Mesendoderm (in vitro differentiated cells): Measurements from ENCODE around the gene TBC1D1.

Experiments
- DNase-seq: peaks from one replicate; pipeline ENCODE4 v3.0.0; 2013
- H2AK5ac ChIP-seq: 2 replicates; pipeline ENCODE4 v1.6.1; 2013; ENCODE audit warnings: low read length, inconsistent platforms
- H2BK120ac ChIP-seq: 2 replicates; pipeline ENCODE4 v1.6.1; 2013; ENCODE audit warnings: low read depth, mild to moderate bottlenecking, low read length, moderate library complexity, mixed read lengths
- H2BK15ac ChIP-seq: replicated peaks from 2 replicates; pipeline ENCODE4 v1.6.1; 2013; ENCODE audit warnings: low read depth, mild to moderate bottlenecking, moderate library complexity
- H2BK5ac ChIP-seq: 2 replicates; pipeline ENCODE4 v1.6.1; 2013; ENCODE audit warnings: low read length, inconsistent platforms
- H3K18ac ChIP-seq: 2 replicates; pipeline ENCODE4 v1.6.1; 2013; ENCODE audit warnings: mild to moderate bottlenecking, low read length, mixed read lengths
- H3K23ac ChIP-seq: one replicate; pipeline ENCODE4 v1.6.1; 2013; ENCODE audit warnings: low read length
- H3K27ac ChIP-seq: 2 replicates; pipeline ENCODE4 v1.5.1; 2013; ENCODE audit warnings: low read depth, mild to moderate bottlenecking, inconsistent platforms, low read length, moderate library complexity
- H3K27me3 ChIP-seq: 2 replicates; pipeline ENCODE4 v1.6.1; 2013; ENCODE audit warnings: low read length, control low read depth, mild to moderate bottlenecking, inconsistent platforms; ENCODE audit not compliant: insufficient read depth, poor library complexity
- H3K36me3 ChIP-seq: 2 replicates; pipeline ENCODE4 v1.6.1; 2013; ENCODE audit warnings: low read length, inconsistent platforms; ENCODE audit not compliant: control insufficient read depth, insufficient read depth
- H3K4ac ChIP-seq: one replicate; pipeline ENCODE4 v1.6.1; 2013; ENCODE audit warnings: low read depth, mild to moderate bottlenecking, low read length, moderate library complexity
- H3K4me1 ChIP-seq: 2 replicates; pipeline ENCODE4 v1.6.1; 2013; ENCODE audit warnings: low read depth, low read length, inconsistent platforms; ENCODE audit not compliant: control insufficient read depth
- H3K4me2 ChIP-seq: 2 replicates; pipeline ENCODE4 v1.6.1; 2013; ENCODE audit warnings: low read length
- H3K4me3 ChIP-seq: 2 replicates; pipeline ENCODE4 v1.5.1; 2013; ENCODE audit warnings: mild to moderate bottlenecking, low read length
- H3K56ac ChIP-seq: one replicate; pipeline ENCODE4 v1.6.1; 2013; ENCODE audit warnings: low read length
- H3K79me1 ChIP-seq: 2 replicates; pipeline ENCODE4 v1.6.1; 2013; ENCODE audit warnings: low read length, inconsistent platforms
- H3K79me2 ChIP-seq: 2 replicates; pipeline ENCODE4 v1.6.1; 2013; ENCODE audit warnings: mild to moderate bottlenecking, low read length; ENCODE audit not compliant: control insufficient read depth, insufficient read depth
- H3K9ac ChIP-seq: 2 replicates; pipeline ENCODE4 v1.6.1; 2013; ENCODE audit warnings: low read length, inconsistent platforms
- H4K5ac ChIP-seq: one replicate; pipeline ENCODE4 v1.6.1; 2013; ENCODE audit warnings: low read length
- H4K8ac ChIP-seq: one replicate; pipeline ENCODE4 v1.6.1; 2013; ENCODE audit warnings: low read depth, mild to moderate bottlenecking, control low read depth, low read length, moderate library complexity
- WGBS: extraction: QIAGEN DNeasy Blood & Tissue Kit; methylation state at CpG from one replicate; pipeline ENCODE4 v1.1.7; 2013; ENCODE audit warnings: low lambda C conversion rate, missing lambda C conversion rate; ENCODE audit not compliant: insufficient coverage; ENCODE audit errors: extremely low coverage; 5-methylcytosine and 5-hydroxymethylcytosine counted together

The TBC1D1 gene

GRCh38 chr4:38094419-38094818, 203.5 kb downstream of the TBC1D1 start:
- Histone ChIP-seq H3K4me2 (no peak overlapping the region), H3K4ac (no peak overlapping the region), H3K27me3 (no peaks in the 10 kb centered on the region), H3K79me1 (no peaks in the 10 kb centered on the region), H2BK120ac (no peak overlapping the region), H2BK15ac (no peak overlapping the region), H3K23ac (no peak overlapping the region), H3K79me2 (no peaks in the 10 kb centered on the region), H2BK5ac (no peak overlapping the region), H3K4me3 (no peak overlapping the region), H4K5ac (no peak overlapping the region), H3K36me3 (peaks cover 3% of the 10 kb centered on the region), H2AK5ac (no peak overlapping the region), H4K8ac (no peak overlapping the region), H3K18ac (no peak overlapping the region), H3K56ac (no peak overlapping the region), H3K4me1 (no peaks in the 10 kb centered on the region), H3K27ac (no peak overlapping the region), H3K9ac (no peak overlapping the region)
- WGBS, result no CpG with 5 or more reads among the region's 7 CpGs
- peak; percentile 92 for DNase-seq

- Histone ChIP-seq H3K27ac (no peak overlapping the region), H2BK5ac (no peak overlapping the region), H3K56ac (no peak overlapping the region), H2AK5ac (no peak overlapping the region), H3K79me1 (no peaks in the 10 kb centered on the region), H3K79me2 (no peaks in the 10 kb centered on the region), H3K23ac (no peak overlapping the region), H4K5ac (no peak overlapping the region), H3K4me3 (no peak overlapping the region), H3K9ac (no peak overlapping the region), H3K4me2 (no peak overlapping the region), H3K4ac (no peak overlapping the region), H4K8ac (no peak overlapping the region), H3K36me3 (no peaks in the 10 kb centered on the region), H2BK15ac (no peak overlapping the region), H2BK120ac (no peak overlapping the region), H3K4me1 (no peaks in the 10 kb centered on the region), H3K27me3 (no peaks in the 10 kb centered on the region), H3K18ac (no peak overlapping the region)
- no peak for DNase-seq
- WGBS, result no CpG with 5 or more reads among the region's 8 CpGs
These were observed 204.8 kb downstream of the TBC1D1 start for GRCh38 chr4:38095691-38096090.

DNA sequence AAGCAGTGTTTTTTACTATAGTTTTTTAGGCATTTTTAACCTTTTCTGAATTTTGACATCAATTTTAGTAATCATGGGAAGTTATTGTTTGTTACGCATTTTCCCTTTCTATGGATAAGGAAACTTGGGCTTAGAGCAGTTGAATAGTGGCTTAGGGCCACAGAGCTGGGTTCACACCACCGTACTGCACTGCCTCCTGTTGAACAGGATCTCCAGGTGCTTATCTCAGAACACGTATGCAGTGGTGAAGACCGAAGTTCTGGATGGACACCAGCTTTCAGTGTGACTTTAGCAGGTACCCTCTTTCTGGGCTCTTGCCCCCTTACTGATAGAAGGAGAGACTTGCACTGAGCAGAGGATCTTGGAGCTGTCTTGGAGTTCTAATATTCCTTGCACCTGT, 206.9 kb downstream of the TBC1D1 start:
- Histone ChIP-seq H3K4ac (no peak overlapping the region), H3K56ac (no peak overlapping the region), H3K18ac (no peak overlapping the region), H3K4me1 (no peaks in the 10 kb centered on the region), H2BK120ac (no peak overlapping the region), H3K79me1 (no peaks in the 10 kb centered on the region), H3K27ac (no peak overlapping the region), H3K4me2 (no peak overlapping the region), H3K36me3 (no peaks in the 10 kb centered on the region), H2AK5ac (no peak overlapping the region), H3K9ac (no peak overlapping the region), H2BK15ac (no peak overlapping the region), H3K27me3 (no peaks in the 10 kb centered on the region), H3K79me2 (no peaks in the 10 kb centered on the region), H4K5ac (no peak overlapping the region), H3K23ac (no peak overlapping the region), H3K4me3 (no peak overlapping the region), H2BK5ac (no peak overlapping the region), H4K8ac (no peak overlapping the region)
- no CpG with 5 or more reads among the region's 4 CpGs for WGBS
- DNase-seq, result no peak

DNA sequence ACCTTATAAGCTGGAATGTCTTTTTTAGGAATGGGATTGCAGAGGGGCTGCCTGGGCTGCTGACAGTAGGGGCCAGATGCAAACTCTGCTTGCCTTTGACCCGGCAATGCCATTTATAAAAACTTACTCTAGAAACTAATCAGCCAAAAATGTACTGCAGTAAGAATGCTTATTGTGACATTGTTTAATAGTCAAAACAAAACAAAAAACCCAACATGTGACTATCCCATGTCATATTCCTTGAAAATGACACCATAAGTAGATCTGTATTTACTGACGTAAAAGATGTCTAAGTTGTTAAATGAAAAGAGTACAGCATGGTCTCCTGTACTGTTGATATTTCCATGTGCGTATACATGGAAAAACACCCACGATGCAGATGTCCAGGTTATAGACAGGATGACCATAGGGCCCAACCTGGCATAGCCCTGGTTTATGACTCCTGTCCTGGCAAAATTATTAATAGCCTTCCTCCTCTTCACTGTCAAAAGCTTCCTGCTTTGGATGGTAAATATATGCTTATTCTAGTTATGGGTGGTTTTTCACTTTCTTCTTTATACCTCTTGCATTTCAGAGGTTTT, 208.2 kb downstream of the TBC1D1 start:
- H3K79me1 ChIP-seq, result no peaks in the 10 kb centered on the region
- no peaks in the 10 kb centered on the region for H3K27me3 ChIP-seq
- no CpG with 5 or more reads among the region's 4 CpGs for WGBS
- H3K36me3 ChIP-seq, result no peaks in the 10 kb centered on the region
- H3K4me3 ChIP-seq, result no peak overlapping the region
- no peak overlapping the region for H3K18ac ChIP-seq
- H3K27ac ChIP-seq, result no peak overlapping the region
- H3K56ac ChIP-seq, result no peak overlapping the region
- no peak overlapping the region for H4K5ac ChIP-seq
- no peak overlapping the region for H3K4ac ChIP-seq
- H3K9ac ChIP-seq, result no peak overlapping the region
- DNase-seq, result no peak
- H3K4me2 ChIP-seq, result no peak overlapping the region
- no peaks in the 10 kb centered on the region for H3K4me1 ChIP-seq
- no peaks in the 10 kb centered on the region for H3K79me2 ChIP-seq
- no peak overlapping the region for H4K8ac ChIP-seq
- H2BK5ac ChIP-seq, result no peak overlapping the region
- H2BK120ac ChIP-seq, result no peak overlapping the region
- no peak overlapping the region for H2BK15ac ChIP-seq
- H3K23ac ChIP-seq, result no peak overlapping the region
- no peak overlapping the region for H2AK5ac ChIP-seq

DNA sequence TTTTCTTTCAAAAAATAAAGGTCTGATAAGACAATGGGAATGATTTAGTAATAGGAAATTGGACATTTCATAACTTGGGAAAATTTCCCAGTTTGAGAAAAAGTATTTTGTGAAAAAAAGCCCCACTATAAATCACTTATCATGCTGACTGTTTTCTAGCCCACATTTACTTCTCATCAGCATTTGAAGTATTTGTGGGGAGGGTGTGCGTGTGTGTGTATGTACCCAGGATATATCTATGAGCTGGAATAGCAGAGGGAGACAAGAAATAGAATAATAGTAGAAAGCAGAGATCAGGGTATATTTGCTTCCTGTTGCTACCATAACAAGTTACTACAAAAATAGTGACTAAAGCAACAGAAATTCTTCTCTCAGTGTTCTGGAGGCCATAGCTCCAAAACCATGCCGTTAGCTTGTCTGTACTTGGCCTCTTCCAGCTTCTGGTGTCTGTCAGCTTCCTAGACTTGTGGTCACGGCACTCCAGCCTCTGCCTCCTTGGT, 209.1 kb downstream of the TBC1D1 start:
- H3K79me2 ChIP-seq, result no peaks in the 10 kb centered on the region
- no peak overlapping the region for H2AK5ac ChIP-seq
- H3K23ac ChIP-seq, result no peak overlapping the region
- H2BK120ac ChIP-seq, result no peak overlapping the region
- no peak overlapping the region for H2BK5ac ChIP-seq
- H3K4ac ChIP-seq, result no peak overlapping the region
- H3K9ac ChIP-seq, result no peak overlapping the region
- no peak overlapping the region for H3K4me3 ChIP-seq
- no peak overlapping the region for H2BK15ac ChIP-seq
- no peak overlapping the region for H3K27ac ChIP-seq
- H3K27me3 ChIP-seq, result no peaks in the 10 kb centered on the region
- H3K18ac ChIP-seq, result no peak overlapping the region
- no peaks in the 10 kb centered on the region for H3K36me3 ChIP-seq
- no CpG with 5 or more reads among the region's 3 CpGs for WGBS
- no peak overlapping the region for H3K56ac ChIP-seq
- no peak overlapping the region for H4K5ac ChIP-seq
- no peaks in the 10 kb centered on the region for H3K79me1 ChIP-seq
- no peak overlapping the region for H4K8ac ChIP-seq
- H3K4me2 ChIP-seq, result no peak overlapping the region
- H3K4me1 ChIP-seq, result no peaks in the 10 kb centered on the region
- no peak for DNase-seq
